Measurements from ENCODE around the gene TRPM2.

Gene TRPM2

DNA sequence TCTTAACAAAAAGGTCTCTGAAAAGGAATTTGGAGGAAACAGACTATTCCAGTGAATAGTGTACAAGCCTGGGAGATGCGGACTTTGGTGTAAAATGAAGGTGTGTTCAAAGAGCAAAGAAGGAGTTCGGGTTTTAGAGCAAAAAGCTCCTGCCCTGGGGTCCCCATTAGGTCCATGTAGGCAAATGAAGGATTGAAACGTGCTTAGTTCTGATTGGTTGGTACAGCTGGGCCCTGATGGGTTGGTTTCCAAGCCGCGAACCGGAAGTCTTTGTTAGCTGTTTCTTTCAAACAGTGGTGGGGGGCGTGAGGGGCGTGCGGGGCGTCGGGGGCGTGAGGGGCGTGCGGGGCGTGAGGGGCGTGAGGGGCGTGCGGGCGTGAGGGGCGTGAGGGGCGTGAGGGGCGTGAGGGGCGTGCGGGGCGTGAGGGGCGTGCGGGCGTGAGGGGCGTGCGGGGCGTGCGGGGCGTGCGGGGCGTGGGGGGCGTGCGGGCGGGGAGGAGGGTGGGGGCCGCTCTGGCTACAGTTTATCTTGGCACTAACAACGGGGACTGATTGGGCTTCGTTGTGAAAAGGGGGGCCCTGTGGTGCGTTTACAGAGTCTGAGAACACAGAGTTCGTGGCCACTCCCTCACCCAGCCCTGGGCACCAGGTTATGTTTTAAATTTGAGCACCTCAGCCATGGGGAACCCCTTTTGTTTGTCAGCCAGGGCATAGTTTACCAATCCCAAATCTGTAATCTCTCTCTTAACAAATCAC, 131.3 kb downstream of the TRPM2 start:
- DNase-seq (ENCODE audit: insufficient read length, low spot score) = no peak
- no peak for TF ChIP-seq POLR2A (IDR thresholded peaks at IDR 0.05; ENCODE audit: low read depth, low read length)
- FAIRE-seq = no peak

DNA sequence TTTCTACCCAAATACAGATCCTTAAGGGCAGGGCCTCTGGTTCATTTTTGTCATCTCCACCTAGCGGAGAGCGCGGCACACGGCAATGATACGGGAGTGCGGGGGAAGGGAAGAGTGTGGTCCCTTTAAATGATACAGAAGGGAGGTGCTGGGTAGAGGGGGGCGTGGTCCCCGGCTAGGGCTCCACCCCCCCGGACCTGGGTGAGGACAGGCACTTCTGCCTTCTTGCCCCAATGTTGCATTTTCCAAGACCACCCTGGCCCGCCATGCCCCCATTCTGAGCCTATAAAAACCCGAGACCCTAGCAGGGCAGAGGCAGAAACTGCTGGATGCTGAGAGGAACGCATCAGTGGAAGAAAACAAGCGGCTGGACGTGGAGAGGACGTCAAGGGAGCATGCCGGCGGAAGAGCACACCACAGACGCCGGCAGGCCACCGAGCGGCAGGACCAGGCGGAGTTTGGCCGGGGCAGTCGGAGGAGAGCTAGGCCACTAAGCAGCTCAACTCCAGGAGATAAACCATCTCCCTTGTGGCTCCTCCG, 131.9 kb downstream of the TRPM2 start:
- no peak for TF ChIP-seq POLR2A (IDR thresholded peaks at IDR 0.05; ENCODE audit: low read depth, low read length)
- DNase-seq (ENCODE audit: insufficient read length, low spot score) = no peak
- FAIRE-seq = no peak

DNA sequence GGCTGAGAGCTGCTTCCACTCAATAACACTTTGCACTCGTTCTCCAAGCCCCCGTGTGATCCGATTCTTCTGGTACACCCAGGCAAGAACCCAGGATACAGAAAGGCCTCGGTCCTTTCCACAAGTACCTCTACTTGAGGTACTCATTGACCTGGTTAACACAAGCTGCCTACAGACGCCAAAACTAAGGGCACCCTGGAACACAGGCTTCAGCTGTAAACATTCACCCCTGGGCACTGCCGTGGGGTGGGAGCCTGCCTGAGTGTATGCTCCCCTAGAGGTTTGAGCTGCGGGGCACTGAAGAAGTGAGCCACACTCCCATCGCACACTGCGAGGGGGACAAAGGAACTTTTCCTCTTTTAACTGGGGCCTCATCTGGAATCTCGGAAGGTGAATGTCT, 132.4 kb downstream of the TRPM2 start:
- no peak for TF ChIP-seq POLR2A (IDR thresholded peaks at IDR 0.05; ENCODE audit: low read depth, low read length)
- FAIRE-seq (no peak), DNase-seq (ENCODE audit: insufficient read length, low spot score) (no peak)

DNA sequence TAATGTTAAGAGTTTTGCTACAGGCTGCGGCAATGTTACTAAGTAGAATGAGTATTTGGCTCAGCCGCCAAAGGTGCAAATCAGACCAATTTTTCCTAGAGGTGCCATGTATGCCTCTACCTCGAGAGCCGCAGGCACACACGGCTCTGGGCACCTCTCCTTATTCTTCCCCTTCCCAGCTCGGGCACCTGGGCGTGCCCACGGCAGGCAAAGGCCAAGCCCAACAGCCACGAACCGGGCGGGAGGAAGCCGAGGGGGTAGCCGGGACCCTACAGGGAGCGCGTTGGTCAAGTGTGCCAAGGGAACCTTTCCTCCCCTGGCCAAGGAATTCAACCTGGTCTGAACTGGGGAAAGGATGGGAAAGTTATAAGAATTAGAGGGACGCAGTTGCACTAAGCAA, 132.9 kb downstream of the TRPM2 start:
- FAIRE-seq = no peak
- TF ChIP-seq POLR2A (IDR thresholded peaks at IDR 0.05; ENCODE audit: low read depth, low read length) = no peak
- DNase-seq (ENCODE audit: insufficient read length, low spot score) = no peak

DNA sequence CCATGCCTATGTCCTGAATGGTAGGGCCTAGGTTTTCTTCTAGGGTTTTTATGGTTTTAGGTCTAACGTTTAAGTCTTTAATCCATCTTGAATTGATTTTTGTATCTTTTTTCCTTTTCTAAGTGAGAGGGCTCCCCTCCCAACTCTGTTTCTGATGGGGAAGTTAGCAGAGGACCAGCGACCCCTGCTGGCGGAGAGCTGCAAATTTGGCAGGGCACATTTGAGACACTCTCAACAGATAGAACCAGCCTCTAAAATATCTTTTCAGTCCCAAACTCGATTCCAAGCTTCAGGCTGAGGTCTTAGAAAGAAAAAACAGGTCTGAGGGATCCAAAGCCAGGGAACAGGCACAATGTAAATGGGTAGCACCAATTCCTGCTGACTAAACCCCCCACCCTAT, 134.4 kb downstream of the TRPM2 start:
- peak; percentile 34 for DNase-seq (ENCODE audit: insufficient read length, low spot score)
- FAIRE-seq = no peak

DNA sequence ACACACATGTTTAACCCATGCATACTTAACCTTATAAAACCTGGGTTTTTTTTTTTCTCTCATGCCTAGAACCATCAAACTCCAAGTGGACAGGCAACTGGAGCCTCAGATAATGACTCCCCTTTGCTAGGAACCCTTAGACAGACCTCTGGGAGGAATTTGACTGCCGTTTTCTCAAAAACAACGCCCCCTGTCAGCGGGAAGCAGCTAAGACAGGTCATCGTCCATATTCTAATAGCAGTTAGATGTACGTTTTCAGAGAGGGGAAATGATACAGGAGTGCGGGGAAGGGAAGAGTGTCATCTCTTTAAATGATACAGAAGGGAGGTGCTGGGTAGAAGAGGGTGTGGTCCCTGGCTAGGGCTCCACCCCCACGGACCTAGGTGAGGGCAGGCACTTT, 136.5 kb downstream of the TRPM2 start:
- TF ChIP-seq POLR2A (IDR thresholded peaks at IDR 0.05; ENCODE audit: low read depth, low read length) = no peak
- DNase-seq (ENCODE audit: insufficient read length, low spot score) (no peak), FAIRE-seq (no peak)

More for the DNA sequence above, 134.4 kb downstream of the TRPM2 start:
- TF ChIP-seq POLR2A (IDR thresholded peaks at IDR 0.05; ENCODE audit: low read depth, low read length) = no peak

DNA sequence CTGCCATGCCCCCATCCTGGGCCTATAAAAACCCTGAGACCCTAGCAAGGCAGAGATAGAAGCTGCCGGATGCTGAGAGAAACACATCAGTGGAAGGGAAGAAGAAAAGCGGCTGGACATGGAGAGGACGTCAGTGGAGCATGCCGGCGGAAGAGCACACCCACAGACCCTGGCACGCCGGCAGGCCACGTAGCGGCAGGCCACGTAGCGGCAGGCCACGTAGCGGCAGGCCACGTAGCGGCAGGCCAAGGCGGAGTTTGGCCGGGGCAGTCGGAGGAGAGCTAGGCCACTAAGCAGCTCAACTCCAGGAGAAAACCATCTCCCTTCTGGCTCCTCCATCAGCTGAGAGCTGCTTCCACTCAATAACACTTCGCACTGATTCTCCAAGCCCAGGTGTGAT, 137.0 kb downstream of the TRPM2 start:
- no peak for TF ChIP-seq POLR2A (IDR thresholded peaks at IDR 0.05; ENCODE audit: low read depth, low read length)
- FAIRE-seq (no peak), DNase-seq (ENCODE audit: insufficient read length, low spot score) (no peak)

DNA sequence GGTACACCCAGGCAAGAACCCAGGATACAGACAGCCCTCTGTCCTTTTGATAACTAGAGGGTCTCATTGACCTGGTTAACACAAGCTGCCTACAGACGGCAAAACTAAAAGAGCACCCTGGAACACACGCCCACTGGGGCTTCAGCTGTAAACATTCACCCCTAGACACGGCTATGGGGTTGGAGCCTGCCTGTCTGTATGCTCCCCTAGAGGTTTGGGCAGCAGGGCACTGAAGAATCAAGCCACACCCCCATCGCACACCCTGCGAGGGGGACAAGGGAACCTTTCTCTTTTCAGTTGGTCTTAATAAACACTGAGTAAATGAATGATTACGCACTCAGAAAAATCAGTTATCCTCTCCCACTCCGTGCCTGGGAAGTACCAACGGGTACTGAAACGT, 137.4 kb downstream of the TRPM2 start:
- DNase-seq (ENCODE audit: insufficient read length, low spot score) = no peak
- no peak for FAIRE-seq
- TF ChIP-seq POLR2A (IDR thresholded peaks at IDR 0.05; ENCODE audit: low read depth, low read length) = no peak
